A549 (cell line): Measurements from ENCODE around the gene GATA6.

Experiments used
- CHD2 ChIP-seq: fragments of 150-350 bp; IDR thresholded peaks from 2 replicates; pipeline ENCODE4 v1.6.1; 2014; ENCODE audit warnings: low read length; ENCODE audit not compliant: partially characterized antibody
- FOSL2 ChIP-seq, 2 experiments: fragments of 450-650 bp in 1 of 2; fragments of >200 bp in 1 of 2; sonication (Bioruptor Twin) in 1 of 2; formaldehyde crosslinking; IDR thresholded peaks; 2 replicates each; pipeline versions ENCODE4 v1.5.0 to v1.6.1; 2016 to 2020; ENCODE audit warnings: mild to moderate bottlenecking in 1 of 2, moderate library complexity in 1 of 2
- HOXB5 ChIP-seq: fragments of 250-450 bp; sonication (Bioruptor Pico); IDR thresholded peaks from 2 replicates; pipeline ENCODE4 v1.5.0; 2020; ENCODE audit warnings: mild to moderate bottlenecking, moderate library complexity
- JUN ChIP-seq, 2 experiments: fragments of >200 bp; sonication (Bioruptor Twin); formaldehyde crosslinking; IDR thresholded peaks; 2 replicates in 1 of 2; 3 replicates in 1 of 2; pipeline ENCODE4 v1.6.1; 2016 to 2017
- MAZ ChIP-seq: fragments of 150-350 bp; IDR thresholded peaks from 2 replicates; pipeline ENCODE4 v1.6.1; 2014; ENCODE audit warnings: antibody characterized with exemption, low read depth, low read length, borderline replicate concordance
- POLR2A ChIP-seq: IDR thresholded peaks from 2 replicates; pipeline ENCODE4 v1.6.1; 2012; ENCODE audit warnings: mild to moderate bottlenecking, low read length
- POLR2AphosphoS2 ChIP-seq: conservative IDR thresholded peaks from 2 replicates; pipeline ENCODE4 v1.6.1; 2012; ENCODE audit warnings: low read length, improper control_type of control experiment, inconsistent platforms
- RAD21 ChIP-seq, 2 experiments: fragments of >200 bp in 1 of 2; sonication (Bioruptor Twin) in 1 of 2; formaldehyde crosslinking in 1 of 2; IDR thresholded peaks in 1 of 2; conservative IDR thresholded peaks in 1 of 2; 2 replicates in 1 of 2; 3 replicates in 1 of 2; pipeline ENCODE4 v1.6.1; 2012 to 2018; ENCODE audit warnings: inconsistent platforms in 1 of 2
- TF ChIP-seq, protein P1 (sequence below): fragments of >200 bp; sonication (Bioruptor Twin); formaldehyde crosslinking; IDR thresholded peaks from 3 replicates; pipeline ENCODE4 v1.5.1; 2016
- TF ChIP-seq, protein P2 (sequence below): fragments of 200-600 bp; sonication (generic); IDR thresholded peaks from 2 replicates; pipeline ENCODE4 v1.6.1; 2016; ENCODE audit warnings: antibody characterized with exemption, mild to moderate bottlenecking, moderate library complexity
- TF ChIP-seq, protein P3 (sequence below): fragments of 450-650 bp; IDR thresholded peaks from 2 replicates; pipeline ENCODE4 v1.6.1; 2014; ENCODE audit warnings: antibody characterized with exemption
- TF ChIP-seq, protein P4 (sequence below): IDR thresholded peaks from 2 replicates; pipeline ENCODE4 v1.6.1; 2012

DNA sequence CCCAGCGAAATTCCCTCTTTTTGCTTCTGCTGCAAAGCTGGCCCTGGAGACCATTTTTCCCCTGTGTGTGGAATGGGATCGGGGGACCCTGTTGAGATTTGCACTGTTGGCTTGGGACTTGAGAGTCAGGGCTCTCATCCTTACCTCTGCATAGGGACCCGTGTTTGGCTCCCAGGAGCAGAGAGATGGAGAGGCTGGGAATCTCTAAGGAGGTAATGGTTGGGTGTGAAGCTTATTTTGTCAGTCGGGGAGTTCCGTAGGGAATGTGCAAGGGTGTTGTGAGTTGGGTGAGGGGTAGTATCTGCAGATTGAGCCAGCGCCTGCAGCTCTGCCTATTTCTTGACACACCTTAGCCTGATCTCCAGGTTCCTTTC is 4.5 kb downstream of the GATA6 start:
- TF ChIP-seq POLR2AphosphoS2 (no peak), RAD21 (conservative IDR thresholded peaks at IDR 0.05 in 1 of 2, IDR thresholded peaks at IDR 0.05 in 1 of 2) (no peak), HOXB5 (CRISPR knock-in tag) (no peak), CHD2 (no peak), FOSL2 (IDR thresholded peaks at IDR 0.05) (no peak), FOSL2 (CRISPR knock-in tag; IDR thresholded peaks at IDR 0.05) (no peak), JUN (IDR thresholded peaks at IDR 0.05) (no peak), POLR2A (no peak), MAZ (no peak)
- TF ChIP-seq, protein P1, sequence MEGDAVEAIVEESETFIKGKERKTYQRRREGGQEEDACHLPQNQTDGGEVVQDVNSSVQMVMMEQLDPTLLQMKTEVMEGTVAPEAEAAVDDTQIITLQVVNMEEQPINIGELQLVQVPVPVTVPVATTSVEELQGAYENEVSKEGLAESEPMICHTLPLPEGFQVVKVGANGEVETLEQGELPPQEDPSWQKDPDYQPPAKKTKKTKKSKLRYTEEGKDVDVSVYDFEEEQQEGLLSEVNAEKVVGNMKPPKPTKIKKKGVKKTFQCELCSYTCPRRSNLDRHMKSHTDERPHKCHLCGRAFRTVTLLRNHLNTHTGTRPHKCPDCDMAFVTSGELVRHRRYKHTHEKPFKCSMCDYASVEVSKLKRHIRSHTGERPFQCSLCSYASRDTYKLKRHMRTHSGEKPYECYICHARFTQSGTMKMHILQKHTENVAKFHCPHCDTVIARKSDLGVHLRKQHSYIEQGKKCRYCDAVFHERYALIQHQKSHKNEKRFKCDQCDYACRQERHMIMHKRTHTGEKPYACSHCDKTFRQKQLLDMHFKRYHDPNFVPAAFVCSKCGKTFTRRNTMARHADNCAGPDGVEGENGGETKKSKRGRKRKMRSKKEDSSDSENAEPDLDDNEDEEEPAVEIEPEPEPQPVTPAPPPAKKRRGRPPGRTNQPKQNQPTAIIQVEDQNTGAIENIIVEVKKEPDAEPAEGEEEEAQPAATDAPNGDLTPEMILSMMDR = no peak
- TF ChIP-seq, protein P2, sequence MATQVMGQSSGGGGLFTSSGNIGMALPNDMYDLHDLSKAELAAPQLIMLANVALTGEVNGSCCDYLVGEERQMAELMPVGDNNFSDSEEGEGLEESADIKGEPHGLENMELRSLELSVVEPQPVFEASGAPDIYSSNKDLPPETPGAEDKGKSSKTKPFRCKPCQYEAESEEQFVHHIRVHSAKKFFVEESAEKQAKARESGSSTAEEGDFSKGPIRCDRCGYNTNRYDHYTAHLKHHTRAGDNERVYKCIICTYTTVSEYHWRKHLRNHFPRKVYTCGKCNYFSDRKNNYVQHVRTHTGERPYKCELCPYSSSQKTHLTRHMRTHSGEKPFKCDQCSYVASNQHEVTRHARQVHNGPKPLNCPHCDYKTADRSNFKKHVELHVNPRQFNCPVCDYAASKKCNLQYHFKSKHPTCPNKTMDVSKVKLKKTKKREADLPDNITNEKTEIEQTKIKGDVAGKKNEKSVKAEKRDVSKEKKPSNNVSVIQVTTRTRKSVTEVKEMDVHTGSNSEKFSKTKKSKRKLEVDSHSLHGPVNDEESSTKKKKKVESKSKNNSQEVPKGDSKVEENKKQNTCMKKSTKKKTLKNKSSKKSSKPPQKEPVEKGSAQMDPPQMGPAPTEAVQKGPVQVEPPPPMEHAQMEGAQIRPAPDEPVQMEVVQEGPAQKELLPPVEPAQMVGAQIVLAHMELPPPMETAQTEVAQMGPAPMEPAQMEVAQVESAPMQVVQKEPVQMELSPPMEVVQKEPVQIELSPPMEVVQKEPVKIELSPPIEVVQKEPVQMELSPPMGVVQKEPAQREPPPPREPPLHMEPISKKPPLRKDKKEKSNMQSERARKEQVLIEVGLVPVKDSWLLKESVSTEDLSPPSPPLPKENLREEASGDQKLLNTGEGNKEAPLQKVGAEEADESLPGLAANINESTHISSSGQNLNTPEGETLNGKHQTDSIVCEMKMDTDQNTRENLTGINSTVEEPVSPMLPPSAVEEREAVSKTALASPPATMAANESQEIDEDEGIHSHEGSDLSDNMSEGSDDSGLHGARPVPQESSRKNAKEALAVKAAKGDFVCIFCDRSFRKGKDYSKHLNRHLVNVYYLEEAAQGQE = no peak
- TF ChIP-seq, protein P3, sequence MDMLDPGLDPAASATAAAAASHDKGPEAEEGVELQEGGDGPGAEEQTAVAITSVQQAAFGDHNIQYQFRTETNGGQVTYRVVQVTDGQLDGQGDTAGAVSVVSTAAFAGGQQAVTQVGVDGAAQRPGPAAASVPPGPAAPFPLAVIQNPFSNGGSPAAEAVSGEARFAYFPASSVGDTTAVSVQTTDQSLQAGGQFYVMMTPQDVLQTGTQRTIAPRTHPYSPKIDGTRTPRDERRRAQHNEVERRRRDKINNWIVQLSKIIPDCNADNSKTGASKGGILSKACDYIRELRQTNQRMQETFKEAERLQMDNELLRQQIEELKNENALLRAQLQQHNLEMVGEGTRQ = no peak
- TF ChIP-seq, protein P4, sequence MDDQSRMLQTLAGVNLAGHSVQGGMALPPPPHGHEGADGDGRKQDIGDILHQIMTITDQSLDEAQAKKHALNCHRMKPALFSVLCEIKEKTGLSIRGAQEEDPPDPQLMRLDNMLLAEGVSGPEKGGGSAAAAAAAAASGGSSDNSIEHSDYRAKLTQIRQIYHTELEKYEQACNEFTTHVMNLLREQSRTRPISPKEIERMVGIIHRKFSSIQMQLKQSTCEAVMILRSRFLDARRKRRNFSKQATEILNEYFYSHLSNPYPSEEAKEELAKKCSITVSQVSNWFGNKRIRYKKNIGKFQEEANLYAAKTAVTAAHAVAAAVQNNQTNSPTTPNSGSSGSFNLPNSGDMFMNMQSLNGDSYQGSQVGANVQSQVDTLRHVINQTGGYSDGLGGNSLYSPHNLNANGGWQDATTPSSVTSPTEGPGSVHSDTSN = no peak
